GM18519 (cell line): ENCODE measurements around the gene NUAK1.
"Not testable (repeated sequence)": the region's sequence is repeated elsewhere in the genome, so short reads cannot be mapped to it uniquely, and the experiment has no call there.

Source experiments
- ATAC-seq: cut with Tn5 transposase; IDR thresholded peaks from one replicate; pipeline ENCODE4 v1.9.1; 2021; ENCODE audit warnings: mild to moderate bottlenecking, moderate library complexity; ENCODE audit not compliant: unreplicated experiment, low FRiP score

Gene NUAK1

DNA sequence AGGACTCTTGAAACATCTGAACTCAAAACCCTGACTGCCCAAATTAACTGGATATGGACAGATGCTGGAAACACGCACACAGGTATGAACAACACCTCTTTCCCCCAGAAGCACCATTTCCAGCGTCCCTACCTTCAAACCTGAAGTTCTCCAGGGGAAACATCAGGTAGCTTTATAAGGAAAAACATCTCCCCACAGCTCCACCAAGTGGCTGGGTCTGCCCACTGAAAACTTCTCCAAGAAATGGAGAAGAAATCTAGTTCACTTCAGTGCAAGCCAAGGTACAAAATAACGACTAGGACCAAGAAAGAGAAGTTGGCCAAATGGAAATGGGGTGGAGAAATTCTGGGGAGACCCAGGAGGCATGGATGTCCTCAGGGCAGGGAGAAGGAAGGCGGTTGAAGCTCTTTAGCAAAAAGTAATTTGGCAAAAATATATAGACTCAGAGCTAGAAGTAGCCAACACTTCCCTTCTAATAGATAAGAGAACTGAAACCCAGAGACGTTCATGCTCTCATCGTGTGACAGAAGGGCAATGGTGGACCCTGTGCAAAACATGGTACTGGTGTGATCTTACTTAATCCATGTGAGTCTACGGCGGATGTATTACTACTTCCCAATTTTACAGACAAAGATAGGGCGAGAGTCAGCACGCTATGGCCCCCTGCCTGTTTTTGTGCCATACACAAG is 10.5 kb upstream of the NUAK1 start:
- ATAC-seq = no peak

DNA sequence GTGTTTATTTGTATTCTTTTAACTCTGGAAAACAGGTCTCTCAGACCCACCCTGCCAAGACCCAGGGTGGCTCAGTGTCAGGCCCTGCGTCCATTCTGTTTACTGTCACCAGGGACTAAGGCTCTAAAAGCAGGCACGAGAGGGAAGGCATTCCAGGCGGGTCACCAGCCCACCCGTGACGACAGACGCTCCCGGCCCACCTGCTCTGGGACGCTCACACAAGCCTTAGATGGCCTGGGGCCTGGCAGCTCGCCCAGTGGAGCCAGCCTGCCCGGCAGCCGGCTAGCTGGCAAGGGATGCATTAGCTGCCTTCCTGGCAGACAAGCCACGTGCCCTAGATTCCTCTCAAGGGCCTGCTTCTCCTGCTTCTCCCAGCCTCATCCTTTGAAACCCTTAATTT is 9.2 kb upstream of the NUAK1 start:
- no peak for ATAC-seq

DNA sequence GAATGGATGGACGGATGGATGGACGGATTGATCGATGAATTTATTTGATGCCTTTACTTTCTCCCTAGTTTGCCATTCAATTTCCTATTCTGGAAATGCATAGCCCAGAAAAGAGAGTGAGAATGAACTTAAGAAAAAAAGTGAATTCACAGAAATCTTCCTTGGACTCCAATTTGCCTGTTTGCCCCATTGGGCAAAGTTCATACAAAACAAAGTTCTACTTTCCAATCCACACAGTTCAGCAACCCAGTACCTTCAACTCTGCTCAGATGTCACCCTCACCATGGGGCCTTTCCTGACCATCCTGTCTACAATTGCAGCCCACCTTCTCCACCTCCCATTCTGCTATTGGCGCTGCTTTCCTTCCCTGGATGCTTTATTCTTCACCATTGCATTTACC is 8.2 kb upstream of the NUAK1 start:
- ATAC-seq = no peak

DNA sequence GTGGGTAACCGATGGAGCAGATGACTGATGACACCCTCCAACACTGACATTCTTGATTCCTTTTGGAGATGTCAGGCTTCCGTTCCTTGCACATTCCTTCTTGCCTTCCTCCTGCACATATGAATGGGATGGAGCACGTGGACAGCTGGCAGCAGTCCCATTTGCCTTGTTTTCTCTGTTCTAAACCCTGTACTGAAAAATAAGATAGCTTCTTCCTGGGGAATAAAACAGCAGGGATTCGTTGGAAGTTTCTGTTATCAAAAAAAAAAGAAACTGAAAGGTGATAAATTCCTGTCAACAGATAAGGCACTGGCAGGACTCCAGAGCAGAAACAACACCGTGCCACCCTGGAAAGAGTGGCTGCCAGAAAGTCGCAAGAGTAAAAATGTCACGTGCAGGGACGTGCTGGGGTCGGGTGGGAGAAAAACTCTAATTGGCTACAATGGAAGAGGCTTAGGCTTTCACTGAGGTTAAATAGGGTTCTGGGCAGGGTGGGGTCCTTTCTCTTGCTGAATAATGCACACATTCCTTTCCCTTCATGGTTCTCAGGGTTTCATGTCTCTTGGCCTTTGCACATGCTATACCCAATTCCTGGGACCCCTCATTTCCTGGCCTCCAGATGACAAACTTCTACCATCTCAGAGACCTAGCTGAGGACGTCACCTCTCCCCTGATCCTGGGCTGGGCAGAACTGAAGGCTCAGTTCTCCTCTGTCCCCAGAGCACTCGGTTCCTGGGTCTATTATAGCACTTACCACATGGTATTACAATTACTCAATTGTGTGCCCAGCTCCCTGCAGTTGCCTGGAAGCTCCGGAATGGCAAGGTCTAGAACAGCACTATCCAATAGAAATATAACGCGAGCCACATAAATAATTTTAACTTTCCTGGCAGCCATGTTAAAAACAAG is 7.0 kb upstream of the NUAK1 start:
- no peak for ATAC-seq

DNA sequence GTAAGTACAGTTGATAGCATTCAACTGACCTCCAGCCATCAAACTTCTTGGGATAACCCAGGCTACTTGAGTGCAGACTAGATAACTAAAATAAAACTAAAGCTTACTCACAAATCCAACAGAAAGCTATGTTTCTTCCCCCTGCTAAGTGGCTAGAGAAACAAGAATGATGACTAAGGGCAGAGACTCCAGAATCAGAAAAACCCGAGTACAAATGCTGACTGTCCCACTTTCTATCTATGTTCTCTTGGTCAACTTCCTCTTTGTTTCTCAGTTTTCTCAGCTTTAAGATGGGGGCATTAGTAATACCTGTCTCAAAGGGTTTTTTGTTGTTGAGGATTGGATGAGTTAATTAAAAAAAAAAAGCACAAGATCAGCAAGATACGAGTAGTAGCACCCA is 6.1 kb upstream of the NUAK1 start:
- ATAC-seq = no peak

GRCh38 chr12:106142591-106143261 is 4.0 kb upstream of the NUAK1 start:
- ATAC-seq = no peak

DNA sequence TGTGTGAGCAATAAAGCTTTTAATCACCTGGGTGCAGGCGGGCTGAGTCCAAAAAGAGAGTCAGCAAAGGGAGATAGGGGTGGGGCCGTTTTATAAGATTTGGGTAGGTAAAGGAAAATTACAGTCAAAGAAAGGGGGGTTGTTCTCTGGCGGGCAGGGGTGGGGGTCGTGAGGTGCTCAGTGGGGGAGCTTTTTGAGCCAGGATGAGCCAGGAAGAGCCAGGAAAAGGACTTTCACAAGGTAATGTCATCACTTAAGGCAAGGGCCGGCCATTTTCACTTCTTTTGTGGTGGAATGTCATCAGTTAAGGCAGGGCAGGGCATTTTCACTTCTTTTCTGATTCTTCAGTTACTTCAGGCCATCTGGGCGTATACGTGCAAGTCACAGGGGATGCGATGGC is 3.2 kb upstream of the NUAK1 start:
- not testable (repeated sequence) for ATAC-seq

DNA sequence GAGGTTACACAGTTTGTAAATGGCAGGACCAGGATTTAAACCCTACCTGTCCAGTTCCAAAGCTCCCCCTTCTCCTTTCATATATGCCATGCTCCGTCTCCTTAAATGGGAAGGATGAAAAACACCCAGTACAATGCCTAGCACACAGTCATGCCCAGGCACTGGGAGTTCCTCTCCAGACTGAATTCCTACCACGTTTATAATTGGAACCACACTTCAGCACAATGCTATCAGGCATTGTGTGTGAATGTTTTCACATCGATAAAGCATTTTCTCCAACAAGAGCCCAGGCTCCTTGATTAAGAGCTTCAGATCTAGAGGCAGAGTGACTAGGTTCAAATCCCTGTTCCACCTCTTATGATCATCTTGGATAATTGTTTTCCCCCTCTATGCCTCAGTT is 2.7 kb upstream of the NUAK1 start:
- ATAC-seq = no peak

- no peak for ATAC-seq
Observed at GRCh38 chr12:106141003-106141402, 2.2 kb upstream of the NUAK1 start.

DNA sequence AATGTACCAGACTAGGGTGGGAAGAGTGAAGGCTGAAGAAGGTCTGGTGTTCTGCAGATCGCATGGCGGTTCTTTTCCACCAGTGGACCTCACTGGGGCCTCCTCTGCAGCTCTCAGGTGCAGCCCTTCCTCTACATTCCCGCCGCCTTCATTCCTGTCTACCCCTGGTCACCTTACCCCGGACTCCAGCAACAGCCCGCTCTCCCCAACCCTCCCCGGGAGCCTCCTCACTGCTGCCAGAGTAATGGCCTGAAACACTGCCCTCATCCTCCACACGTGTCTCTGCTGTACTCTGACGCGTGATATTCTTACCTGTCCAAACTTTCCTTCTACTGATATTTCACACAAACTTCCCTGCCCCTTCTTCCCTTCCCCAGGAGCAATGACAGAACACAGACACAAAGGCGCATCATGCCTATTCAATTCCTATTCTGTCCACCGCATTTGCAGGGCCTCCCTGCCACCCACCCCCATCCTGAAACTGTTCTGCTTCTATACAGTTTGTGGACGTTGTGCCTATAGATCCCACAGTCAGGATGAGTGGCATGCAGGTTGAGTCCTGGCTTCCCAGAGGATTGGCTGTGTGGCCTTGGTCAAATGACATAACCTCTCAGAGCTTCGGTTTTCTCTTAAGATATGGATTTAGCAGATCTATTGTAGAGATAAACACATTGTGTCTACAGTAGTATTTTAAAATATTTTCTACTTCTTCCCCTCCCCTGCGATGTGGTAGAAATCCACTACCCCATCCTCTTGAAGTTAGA is 1.7 kb upstream of the NUAK1 start:
- ATAC-seq = no peak

DNA sequence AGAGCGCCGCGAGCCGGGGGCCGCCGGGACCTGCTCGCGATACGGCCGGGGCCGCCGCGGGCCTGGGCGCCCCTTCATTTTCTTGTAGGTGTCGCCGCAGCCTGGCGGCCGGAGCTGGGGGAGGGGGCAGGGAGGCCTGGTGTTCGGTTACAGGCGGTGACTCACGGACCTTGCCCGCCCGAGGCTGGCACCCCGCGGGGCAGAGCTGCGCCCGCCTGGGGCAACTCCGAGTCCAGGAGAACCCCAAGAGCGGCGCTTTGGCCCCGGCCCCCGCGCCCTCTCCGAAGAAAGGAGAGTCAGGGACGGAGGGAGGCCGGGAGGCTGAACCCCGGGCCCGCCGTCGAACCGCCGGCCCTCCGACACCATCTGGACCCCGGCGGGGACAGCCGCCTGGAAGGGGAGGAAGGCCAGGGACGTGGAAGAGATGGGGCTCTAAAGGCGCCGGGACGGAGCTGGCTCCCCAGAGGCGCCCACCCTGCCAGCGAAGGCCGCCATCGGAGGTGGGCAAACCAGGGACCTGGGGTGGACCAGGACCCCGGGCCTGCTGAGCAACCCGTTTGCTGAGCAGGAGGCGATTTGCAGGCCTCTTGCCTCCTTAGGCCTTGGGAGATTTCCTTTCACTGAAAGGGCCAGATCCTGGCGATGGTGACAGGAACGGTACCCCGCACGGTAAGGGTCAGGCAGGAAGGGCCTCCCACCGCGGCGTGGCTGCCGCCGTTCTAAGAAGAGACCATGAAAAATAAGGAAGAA is 843 bp upstream of the NUAK1 start:
- ATAC-seq = no peak

- ATAC-seq = no peak
Observed at GRCh38 chr12:106138357-106138632, 459 bp downstream of the NUAK1 start.

DNA sequence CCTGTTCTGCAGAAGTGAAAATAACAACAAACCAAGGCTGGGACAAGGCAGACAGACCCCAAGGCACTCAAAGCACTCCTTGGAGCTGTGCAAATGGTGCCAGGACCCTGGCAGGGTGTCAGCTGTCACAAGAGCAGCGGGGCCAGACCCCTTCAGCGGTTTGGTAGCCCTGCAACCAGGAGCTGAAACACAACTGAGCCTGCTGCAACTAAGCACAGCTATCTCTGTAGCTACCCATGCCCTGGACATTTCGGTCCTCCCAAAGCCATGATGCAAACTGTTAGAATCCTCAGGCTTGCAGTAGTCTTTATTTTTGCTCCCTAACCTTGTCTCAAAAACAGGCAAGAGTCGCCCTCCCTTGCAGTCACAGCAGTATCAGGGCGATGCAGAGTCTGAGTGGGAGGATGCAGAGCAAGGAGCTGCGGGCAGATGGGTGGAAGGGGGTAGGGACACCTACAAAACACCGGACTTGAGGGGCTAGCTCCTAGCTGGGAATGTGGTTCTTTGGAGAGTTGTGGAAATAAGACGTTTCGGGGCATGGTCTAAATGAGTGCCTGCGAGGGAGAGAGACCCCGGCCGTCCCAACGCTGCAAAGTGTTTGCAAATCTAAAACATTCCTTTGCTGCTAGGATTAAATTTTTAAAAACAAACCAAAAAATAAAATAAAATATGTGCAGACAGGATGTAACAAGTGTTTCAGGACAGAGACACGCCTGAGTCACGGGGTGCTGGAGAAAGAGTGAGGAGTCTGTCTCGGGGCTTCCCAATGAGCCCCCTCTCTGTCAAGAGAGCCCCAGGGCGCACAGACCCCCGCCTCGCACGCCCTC is 1.0 kb downstream of the NUAK1 start:
- ATAC-seq = no peak

DNA sequence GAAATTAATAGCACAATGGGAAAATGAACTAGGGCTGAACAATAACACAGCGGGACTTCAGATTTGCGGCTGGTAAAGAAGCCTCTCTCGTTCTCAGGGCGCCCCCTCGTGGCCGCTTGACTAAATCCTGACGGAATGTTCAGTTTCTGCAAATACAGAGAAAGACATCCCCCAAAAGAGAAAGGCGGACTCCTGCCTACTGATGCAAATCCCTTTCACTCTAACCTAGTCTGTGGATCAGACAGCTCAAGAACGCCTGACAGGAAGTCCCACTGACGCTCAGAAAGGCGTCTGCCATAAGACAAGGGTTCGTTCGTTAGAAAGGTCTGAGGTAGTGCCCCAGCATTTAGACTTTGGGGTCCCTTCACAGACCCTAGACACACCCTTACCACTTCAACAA is 2.5 kb downstream of the NUAK1 start:
- ATAC-seq = no peak

GRCh38 chr12:106135781-106136180 is 3.0 kb downstream of the NUAK1 start:
- no peak for ATAC-seq

GRCh38 chr12:106135075-106135474 is 3.7 kb downstream of the NUAK1 start:
- ATAC-seq = no peak

- ATAC-seq = no peak
Observed at GRCh38 chr12:106134294-106134949, 4.3 kb downstream of the NUAK1 start.

DNA sequence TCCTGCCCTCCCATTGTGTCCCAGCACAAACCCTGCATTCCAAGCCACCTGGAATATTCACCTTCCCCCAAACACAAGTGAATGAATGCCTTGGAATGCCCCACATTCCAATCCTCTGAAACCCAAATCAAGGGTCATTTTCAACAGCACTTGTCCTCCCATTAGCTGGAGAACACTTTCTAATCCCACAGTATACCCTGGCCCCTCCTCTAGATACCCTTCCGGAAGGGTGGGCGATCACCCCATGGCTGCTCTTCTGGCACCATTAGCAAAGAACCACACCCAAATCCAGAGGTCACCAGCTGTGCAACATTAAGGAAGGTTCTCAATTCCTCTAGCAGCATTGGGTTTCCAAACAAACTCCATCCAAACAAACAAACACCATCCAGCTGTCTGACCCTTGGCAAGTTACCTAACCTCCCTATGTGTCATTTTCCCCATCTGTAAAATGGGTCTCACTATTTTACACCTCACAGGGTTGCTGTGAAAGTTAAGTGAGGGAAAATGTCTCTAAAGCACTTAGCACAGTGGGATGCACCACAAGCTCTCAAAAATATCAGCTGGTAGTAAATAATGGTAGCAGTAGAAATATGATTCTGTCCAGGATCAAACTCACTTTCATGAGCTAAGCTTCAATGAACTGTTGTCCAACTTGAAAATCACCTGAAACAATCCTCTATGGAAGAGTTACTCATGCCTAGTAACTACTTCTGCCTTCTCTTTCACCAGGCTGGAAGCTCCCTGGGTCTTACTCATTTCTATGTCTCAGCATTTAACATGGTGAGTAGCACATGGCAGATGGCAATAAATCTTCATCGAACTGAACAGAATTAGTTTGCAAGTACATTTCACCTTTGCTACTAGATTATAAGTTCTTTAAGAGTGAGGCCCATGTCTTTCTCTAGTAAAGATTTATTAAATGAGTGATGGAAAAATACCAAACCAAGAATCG is 5.3 kb downstream of the NUAK1 start:
- ATAC-seq = no peak
